ENCODE results near the gene MRPL55.

The MRPL55 gene

GRCh38 chr1:228148935-228149405 lies 39.9 kb upstream of the MRPL55 start:
- no peak overlapping the region for H3K4me3 ChIP-seq (ENCODE audit: low read depth, low read length)

DNA sequence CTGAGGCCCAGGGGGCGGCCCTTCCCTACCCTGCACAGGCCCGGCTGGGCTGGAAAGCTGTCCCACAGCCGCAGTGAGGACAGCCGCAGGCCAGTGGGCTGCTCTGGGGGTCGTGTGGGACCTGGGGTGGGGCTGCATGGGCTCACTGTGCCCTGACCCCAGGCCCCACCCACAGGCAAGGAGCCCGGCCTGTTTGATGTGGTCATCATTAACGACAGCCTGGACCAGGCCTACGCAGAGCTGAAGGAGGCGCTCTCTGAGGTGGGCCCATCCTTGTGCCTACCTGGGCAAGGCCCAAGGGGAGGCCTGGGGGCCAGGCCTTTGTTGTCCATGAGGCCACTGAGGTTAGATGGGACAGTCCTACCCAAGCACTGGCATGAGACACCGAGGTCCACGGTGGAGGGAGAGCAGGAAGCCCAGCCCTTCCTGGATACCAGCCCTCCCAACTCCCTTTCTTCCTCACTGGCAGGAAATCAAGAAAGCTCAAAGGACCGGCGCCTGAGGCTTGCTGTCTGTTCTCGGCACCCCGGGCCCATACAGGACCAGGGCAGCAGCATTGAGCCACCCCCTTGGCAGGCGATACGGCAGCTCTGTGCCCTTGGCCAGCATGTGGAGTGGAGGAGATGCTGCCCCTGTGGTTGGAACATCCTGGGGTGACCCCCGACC lies 39.2 kb upstream of the MRPL55 start:
- DNase-seq (ENCODE audit: low read depth) = no peak
- no peak overlapping the region for H3K4me3 ChIP-seq (ENCODE audit: low read depth, low read length)

More at GRCh38 chr1:228148935-228149405, 39.9 kb upstream of the MRPL55 start:
- DNase-seq (ENCODE audit: low read depth) = no peak

DNA sequence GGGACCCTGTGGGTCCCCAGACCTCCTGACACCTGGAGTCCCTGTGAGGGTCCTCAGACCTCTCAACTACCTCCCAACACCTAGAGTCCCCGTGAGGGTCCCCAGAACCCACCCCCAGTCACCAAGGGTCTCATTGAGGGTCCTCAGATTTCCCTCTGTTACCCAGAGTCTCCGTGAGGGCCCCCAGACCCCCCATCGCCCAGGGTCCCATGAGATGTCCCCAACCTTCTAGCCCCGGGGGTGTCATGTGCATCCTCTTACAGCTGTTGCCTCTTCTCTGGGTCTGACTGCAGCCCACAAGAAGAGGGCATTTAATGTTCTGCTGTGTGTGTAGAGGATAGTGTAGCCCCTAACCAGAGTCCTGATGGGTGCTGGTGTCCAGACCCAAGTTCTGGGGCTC lies 38.7 kb upstream of the MRPL55 start:
- DNase-seq (ENCODE audit: low read depth) = no peak
- H3K4me3 ChIP-seq (ENCODE audit: low read depth, low read length) = no peak overlapping the region

GRCh38 chr1:228147151-228147693 lies 38.1 kb upstream of the MRPL55 start:
- H3K4me3 ChIP-seq (ENCODE audit: low read depth, low read length) = no peak overlapping the region
- DNase-seq (ENCODE audit: low read depth) = no peak

DNA sequence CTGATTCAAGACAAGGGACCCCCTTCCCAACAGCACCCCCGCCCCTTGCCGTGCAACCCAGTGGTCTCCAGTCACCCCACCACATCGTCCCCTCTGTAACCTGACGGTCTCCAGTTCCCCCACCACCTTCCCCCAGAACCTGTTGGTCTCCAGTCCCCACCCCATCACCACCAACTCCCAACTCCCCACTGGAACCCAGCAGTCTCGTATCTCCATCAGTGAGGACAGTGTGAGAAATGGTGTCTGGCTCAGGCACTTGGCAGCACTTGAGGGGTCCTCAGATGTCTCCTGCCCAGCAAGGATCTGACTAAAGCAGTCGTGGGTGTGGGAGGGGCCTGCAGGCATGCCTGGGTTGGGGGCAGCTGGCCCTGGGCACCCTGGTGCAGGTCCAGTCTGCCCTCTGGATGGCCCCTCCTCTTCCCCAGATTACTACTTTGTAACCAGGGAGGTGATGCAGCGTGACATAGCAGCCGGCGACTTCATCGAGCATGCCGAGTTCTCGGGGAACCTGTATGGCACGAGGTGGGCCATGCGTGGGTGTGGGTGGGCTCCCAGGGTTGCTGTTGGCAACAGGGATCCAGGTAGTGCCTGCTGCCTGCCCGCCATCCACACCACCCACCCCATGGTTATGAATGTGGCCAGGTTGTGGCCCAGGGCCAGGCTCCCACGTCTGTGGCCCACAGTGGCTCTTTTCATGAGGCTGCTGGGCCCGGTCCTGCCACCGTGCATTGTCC lies 37.5 kb upstream of the MRPL55 start:
- no peak for DNase-seq (ENCODE audit: low read depth)
- no peak overlapping the region for H3K4me3 ChIP-seq (ENCODE audit: low read depth, low read length)

GRCh38 chr1:228145463-228146416 lies 36.6 kb upstream of the MRPL55 start:
- H3K4me3 ChIP-seq (ENCODE audit: low read depth, low read length) = no peak overlapping the region
- DNase-seq (ENCODE audit: low read depth) = no peak

GRCh38 chr1:228144993-228145343 lies 35.9 kb upstream of the MRPL55 start:
- no peak for DNase-seq (ENCODE audit: low read depth)

DNA sequence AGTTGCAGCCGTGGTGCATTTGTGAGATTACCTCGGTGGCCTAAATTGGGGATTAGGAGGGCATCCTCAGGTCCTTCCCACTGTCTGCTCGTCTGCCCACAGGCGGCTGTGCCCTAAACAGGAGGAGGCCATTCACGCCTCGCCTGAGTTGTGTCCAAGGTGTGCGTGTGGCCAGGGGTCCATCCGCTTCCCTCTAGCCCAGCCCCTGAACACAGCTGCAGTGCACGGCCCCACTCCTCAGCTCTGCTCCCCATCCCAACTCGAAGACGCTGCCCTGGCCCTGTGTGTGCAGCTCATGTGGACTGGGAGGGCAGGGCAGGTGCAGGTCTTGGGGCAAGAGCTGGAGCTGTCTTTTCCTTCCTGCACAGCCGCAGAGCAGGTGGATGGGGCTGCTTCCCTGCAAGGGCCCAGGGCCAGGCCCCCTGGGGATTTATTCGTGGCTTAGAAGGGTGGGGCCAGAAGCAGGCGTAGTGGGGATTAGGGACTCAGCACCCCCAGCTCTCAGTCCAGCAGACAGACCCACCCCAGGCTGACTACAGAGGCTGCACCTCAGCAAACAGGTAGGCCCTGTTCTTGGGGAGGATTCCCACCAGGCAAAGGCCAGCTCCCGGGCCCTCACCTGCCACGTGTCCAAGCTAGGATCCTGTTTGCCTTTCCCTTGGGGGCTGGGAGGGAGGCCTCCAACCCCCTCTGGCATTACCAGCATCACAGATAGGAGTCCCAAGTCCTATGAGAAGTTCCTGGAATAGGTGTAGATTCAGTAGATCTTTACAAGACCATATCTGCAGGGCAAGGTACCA lies 35.3 kb upstream of the MRPL55 start:
- H3K4me3 ChIP-seq (ENCODE audit: low read depth, low read length) = no peak overlapping the region
- DNase-seq (ENCODE audit: low read depth) = no peak

More at GRCh38 chr1:228144993-228145343, 35.9 kb upstream of the MRPL55 start:
- no peak overlapping the region for H3K4me3 ChIP-seq (ENCODE audit: low read depth, low read length)

DNA sequence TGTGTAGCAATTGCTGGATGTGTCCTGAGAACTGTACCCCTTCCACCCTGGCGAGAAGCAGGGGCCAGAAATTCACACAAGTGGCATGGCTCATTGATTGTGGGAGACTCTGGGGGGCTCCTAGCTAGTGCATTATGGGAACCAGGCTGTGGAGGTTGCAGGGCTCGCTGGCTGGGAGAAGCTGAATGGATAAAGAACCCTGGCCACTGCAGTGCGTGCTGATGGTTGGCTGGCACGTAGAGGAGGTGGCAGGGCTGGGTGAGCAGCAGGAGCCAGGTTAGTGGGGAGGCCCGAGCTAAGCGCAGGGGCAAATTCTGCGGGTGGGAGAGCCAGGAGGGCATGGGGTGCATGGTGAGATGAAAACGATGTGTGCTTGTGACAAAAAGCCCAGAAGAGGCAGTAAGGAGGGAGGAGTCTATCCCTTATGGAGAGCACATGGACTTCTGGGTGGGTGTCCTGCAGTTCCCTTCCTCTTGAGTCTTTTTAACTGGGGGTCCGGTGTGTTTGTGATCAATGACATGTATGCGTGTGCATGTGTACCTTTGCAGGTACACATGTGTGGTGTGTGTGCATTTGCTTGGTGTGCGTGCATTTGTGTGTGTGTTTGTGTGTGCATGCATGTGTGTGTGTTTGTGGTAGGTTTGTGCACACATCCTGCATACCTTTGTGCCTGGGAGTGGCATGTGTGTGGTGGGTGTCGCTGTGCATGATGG lies 34.5 kb upstream of the MRPL55 start:
- no peak for DNase-seq (ENCODE audit: low read depth)
- no peak overlapping the region for H3K4me3 ChIP-seq (ENCODE audit: low read depth, low read length)

GRCh38 chr1:228142701-228143136 lies 33.6 kb upstream of the MRPL55 start:
- H3K4me3 ChIP-seq (ENCODE audit: low read depth, low read length) = no peak overlapping the region
- no peak for DNase-seq (ENCODE audit: low read depth)

DNA sequence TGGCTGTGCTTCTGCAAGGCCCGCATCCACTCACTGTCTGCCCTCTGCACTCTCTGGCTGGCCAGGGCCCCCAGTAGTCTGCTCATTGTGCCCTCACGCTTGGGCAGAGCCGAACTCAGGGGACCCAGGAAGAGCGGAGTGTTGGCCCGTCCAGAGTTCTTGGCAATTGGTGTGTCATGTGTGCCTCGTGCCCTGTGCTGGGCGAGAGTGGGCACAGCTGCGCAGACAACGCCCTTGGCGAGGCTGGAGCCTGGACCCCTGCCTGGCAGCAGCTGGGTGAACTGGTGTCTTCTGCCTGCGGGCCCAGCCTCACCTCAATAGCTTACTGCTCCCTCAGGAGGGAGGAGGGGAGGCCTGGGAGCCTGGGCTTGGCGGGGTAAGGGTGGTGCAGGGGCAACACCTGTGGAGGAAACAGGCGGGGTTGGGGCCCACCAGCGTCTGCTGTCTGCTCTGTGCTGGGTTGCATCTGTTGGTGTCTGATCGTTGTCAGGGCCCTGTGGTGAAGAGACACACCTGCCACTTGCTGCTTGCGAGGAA lies 33.1 kb upstream of the MRPL55 start:
- no peak for DNase-seq (ENCODE audit: low read depth)

GRCh38 chr1:228141226-228142044 lies 32.3 kb upstream of the MRPL55 start:
- H3K4me3 ChIP-seq (ENCODE audit: low read depth, low read length) = peak overlapping the region; percentile 96
- no peak for DNase-seq (ENCODE audit: low read depth)

More for the DNA sequence above, 33.1 kb upstream of the MRPL55 start:
- peak overlapping the region; percentile 96 for H3K4me3 ChIP-seq (ENCODE audit: low read depth, low read length)

DNA sequence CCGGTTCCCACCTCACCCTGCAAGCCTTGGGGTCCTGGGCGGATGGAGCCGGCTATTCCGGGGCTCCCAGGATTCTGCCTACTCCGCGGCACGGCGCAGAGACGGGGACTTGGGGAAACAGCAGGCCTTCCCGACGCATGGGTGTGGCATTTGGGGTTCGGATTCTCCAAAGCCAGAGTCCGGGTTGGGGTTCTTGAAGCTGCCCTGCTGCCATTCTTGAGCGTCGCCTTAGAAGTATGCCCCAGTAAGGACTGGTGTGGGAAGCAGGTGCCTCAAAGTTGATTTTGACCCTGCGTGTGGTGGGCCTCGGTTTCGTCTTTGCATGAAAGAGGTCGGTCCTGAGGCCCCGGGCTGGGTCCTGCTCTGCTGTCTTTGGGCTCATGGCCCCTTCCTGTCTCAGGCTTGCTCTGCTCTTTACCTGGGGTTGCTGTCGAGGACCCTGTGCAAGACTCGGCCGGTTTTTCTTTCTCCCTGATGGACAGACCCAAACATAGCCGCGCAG lies 31.7 kb upstream of the MRPL55 start:
- H3K4me3 ChIP-seq (ENCODE audit: low read depth, low read length) = peak overlapping the region; percentile 96
- no peak for DNase-seq (ENCODE audit: low read depth)

- peak; percentile 98 for DNase-seq (ENCODE audit: low read depth)
- H3K4me3 ChIP-seq (ENCODE audit: low read depth, low read length) = peak within 1 kb of the TSS; percentile 96
Observed at GRCh38 chr1:228139931-228140723, 31.0 kb upstream of the MRPL55 start, which contains the start of gene GUK1. GUK1 (plus strand) TSS chr1:228140279; CDS start chr1:228140303, 24 bp downstream.

DNA sequence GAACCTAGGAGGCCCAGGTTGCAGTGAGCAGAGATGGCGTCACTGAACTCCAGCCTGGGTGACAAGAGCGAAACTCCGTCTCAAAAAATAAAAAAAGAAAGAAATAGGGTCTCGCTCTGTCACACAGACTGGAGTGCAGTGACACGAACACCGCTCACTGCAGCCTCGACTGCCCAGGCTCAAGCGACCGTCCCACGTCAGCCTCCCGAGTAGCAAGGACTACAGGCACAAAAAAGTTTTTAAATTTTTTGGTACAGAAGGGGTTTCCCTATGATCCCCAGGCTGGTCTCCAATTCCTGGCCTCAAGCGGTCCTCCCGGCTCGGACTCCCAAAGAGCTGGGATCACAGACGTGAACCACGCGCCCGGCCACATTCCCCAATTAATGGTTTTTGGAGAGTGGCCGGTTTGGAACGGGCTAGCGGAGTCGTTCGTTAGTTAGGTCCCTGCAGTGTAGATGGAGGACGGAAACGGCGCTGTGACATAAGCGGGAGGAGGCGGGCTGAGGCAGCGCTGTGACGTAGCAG lies 30.4 kb upstream of the MRPL55 start:
- DNase-seq (ENCODE audit: low read depth) = no peak
- peak overlapping the region; percentile 96 for H3K4me3 ChIP-seq (ENCODE audit: low read depth, low read length)

- no peak for DNase-seq (ENCODE audit: low read depth)
Observed at GRCh38 chr1:228136901-228137300, 27.8 kb upstream of the MRPL55 start.

More at GRCh38 chr1:228136901-228137300, 27.8 kb upstream of the MRPL55 start:
- no peak overlapping the region for H3K4me3 ChIP-seq (ENCODE audit: low read depth, low read length)

Measured in skeletal muscle cell (primary cell).